GM21515 (cell line): Measurements from ENCODE around the gene ATP4A.
"Not testable (repeated sequence)": the region's sequence is repeated elsewhere in the genome, so short reads cannot be mapped to it uniquely, and the experiment has no call there.

Source experiments
- ATAC-seq: cut with Tn5 transposase; IDR thresholded peaks from one replicate; pipeline ENCODE4 v1.9.1; 2021; ENCODE audit not compliant: unreplicated experiment

Gene ATP4A

GRCh38 chr19:35563207-35563829 lies at the start of gene ATP4A:
Gene ATP4A, minus strand, starts transcription at chr19:35563658. Its CDS starts 29 bp downstream, at chr19:35563629.
- ATAC-seq: no peak

- ATAC-seq: peak; percentile 69
These were observed 49.3 kb upstream of the ATP4A start, which contains the start of gene HAUS5 for GRCh38 chr19:35612559-35613321. Gene HAUS5, plus strand, starts transcription at chr19:35612735. Its CDS starts 60 bp downstream, at chr19:35612795.

GRCh38 chr19:35612224-35612558 lies 48.7 kb upstream of the ATP4A start:
- no peak for ATAC-seq

GRCh38 chr19:35609851-35610353 lies 46.4 kb upstream of the ATP4A start:
- no peak for ATAC-seq

- ATAC-seq: no peak
These were observed 44.8 kb upstream of the ATP4A start for GRCh38 chr19:35608251-35608650.

- no peak for ATAC-seq
These were observed 44.2 kb upstream of the ATP4A start for GRCh38 chr19:35607661-35608060.

- not testable (repeated sequence) for ATAC-seq
These were observed 43.7 kb upstream of the ATP4A start for GRCh38 chr19:35607170-35607569.

- not testable (repeated sequence) for ATAC-seq
These were observed 41.0 kb upstream of the ATP4A start for GRCh38 chr19:35604436-35604835.

GRCh38 chr19:35601971-35602370 lies 38.5 kb upstream of the ATP4A start:
- no peak for ATAC-seq

- ATAC-seq: no peak
These were observed 33.0 kb upstream of the ATP4A start for GRCh38 chr19:35596366-35596999.

- no peak for ATAC-seq
These were observed 32.5 kb upstream of the ATP4A start for GRCh38 chr19:35595928-35596327.

- not testable (repeated sequence) for ATAC-seq
These were observed 31.6 kb upstream of the ATP4A start for GRCh38 chr19:35595026-35595425.

- ATAC-seq: no peak
These were observed 28.8 kb upstream of the ATP4A start for GRCh38 chr19:35592226-35592625.

GRCh38 chr19:35590875-35591274 lies 27.4 kb upstream of the ATP4A start:
- ATAC-seq: no peak

- no peak for ATAC-seq
These were observed 23.9 kb upstream of the ATP4A start for GRCh38 chr19:35587321-35587720.

- no peak for ATAC-seq
These were observed 22.4 kb upstream of the ATP4A start, which contains the start of gene PMIS2 for GRCh38 chr19:35585848-35586247. Gene PMIS2, plus strand, starts transcription at chr19:35586173. Its CDS starts 87 bp downstream, at chr19:35586260.

- ATAC-seq: no peak
These were observed 19.3 kb upstream of the ATP4A start for GRCh38 chr19:35582760-35583159.

GRCh38 chr19:35578707-35579106 lies 15.2 kb upstream of the ATP4A start:
- no peak for ATAC-seq

- ATAC-seq: no peak
These were observed 14.5 kb upstream of the ATP4A start for GRCh38 chr19:35577918-35578317.

- no peak for ATAC-seq
These were observed 8.0 kb upstream of the ATP4A start for GRCh38 chr19:35571406-35571965.

GRCh38 chr19:35569281-35569781 lies 5.9 kb upstream of the ATP4A start:
- ATAC-seq: no peak
